ENCODE measurements around the gene MTHFSD.

Gene MTHFSD

DNA sequence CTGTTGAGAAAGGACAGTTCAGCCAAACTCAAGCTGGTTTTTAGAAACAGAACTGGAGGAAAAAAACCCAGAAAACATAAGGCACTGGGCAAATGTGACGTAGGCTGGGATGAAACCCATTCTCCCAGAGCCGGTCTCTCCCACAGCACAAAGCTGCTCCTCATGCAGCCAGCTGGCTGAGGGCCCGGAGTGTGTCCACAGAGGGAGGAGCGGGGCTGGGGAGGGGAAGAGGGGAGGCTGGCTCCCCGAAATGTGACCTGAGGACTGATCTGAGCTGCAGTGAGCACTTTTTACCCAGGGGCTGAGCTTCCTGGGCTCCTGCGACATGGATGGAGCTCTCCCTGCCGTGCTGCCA is 23.9 kb downstream of the MTHFSD start:
- DNase-seq (ENCODE audit: low spot score) = no peak
- TF ChIP-seq CTCF (IDR thresholded peaks at IDR 0.05; ENCODE audit: extremely low read depth, insufficient read depth, missing control alignments) = no peak
- in situ Hi-C loops (cut with MboI; ENCODE audit: low pct_unique_long_range_greater_than_20kb, low sequenced_read_pairs, unreplicated experiment) = no loop called here

- in situ Hi-C loops (cut with MboI; ENCODE audit: low pct_unique_long_range_greater_than_20kb, low sequenced_read_pairs, unreplicated experiment) = no loop called here
- DNase-seq (ENCODE audit: low spot score) = no peak
- no peak for TF ChIP-seq CTCF (IDR thresholded peaks at IDR 0.05; ENCODE audit: extremely low read depth, insufficient read depth, missing control alignments)
Measured at GRCh38 chr16:86530251-86531190, 24.5 kb downstream of the MTHFSD start.

DNA sequence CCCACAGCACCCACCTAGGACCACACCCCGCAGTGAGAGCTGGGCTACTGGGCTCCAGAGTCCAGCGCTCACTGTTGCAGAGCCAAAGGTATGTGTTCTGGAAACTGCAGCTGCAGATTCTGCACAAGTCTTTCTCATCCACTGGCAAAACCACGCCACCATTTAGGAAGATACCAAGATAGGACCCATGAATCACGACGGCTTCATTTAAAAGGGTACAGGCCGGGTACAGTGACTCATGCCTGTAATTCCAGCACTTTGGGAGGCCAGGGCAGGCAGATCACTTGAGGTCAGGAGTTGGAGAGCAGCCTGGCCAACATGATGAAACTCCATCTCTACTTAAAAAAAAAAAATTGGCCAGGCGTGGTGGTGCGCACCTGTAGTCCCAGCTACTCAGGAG is 25.9 kb downstream of the MTHFSD start:
- in situ Hi-C loops (cut with MboI; ENCODE audit: low pct_unique_long_range_greater_than_20kb, low sequenced_read_pairs, unreplicated experiment) = no loop called here
- DNase-seq (ENCODE audit: low spot score) = no peak

GRCh38 chr16:86528061-86528929 is 26.7 kb downstream of the MTHFSD start:
- in situ Hi-C loops (cut with MboI; ENCODE audit: low pct_unique_long_range_greater_than_20kb, low sequenced_read_pairs, unreplicated experiment) = no loop called here
- no peak for DNase-seq (ENCODE audit: low spot score)
- no peak for TF ChIP-seq CTCF (IDR thresholded peaks at IDR 0.05; ENCODE audit: extremely low read depth, insufficient read depth, missing control alignments)

More for the DNA sequence above, 25.9 kb downstream of the MTHFSD start:
- TF ChIP-seq CTCF (IDR thresholded peaks at IDR 0.05; ENCODE audit: extremely low read depth, insufficient read depth, missing control alignments) = no peak

DNA sequence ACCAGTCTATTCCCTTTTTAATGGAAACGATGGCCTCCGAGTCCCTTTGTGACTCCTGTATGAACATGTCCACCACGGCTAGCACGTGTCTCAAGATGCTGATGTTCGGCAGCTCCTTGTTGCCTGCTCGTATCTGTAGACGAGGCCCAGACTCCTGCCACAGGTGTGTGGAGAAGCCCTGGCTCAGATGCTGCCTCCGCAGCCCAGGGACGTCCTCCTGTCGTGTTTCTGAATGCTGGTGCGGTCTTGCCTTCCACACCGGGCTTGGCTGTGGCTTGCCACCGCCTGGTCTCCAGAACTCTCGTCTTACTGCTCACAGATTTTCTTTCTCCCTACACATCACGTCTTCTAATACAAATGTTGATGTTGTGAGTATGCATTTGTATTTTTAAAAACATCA is 27.7 kb downstream of the MTHFSD start:
- in situ Hi-C loops (cut with MboI; ENCODE audit: low pct_unique_long_range_greater_than_20kb, low sequenced_read_pairs, unreplicated experiment) = no loop called here
- DNase-seq (ENCODE audit: low spot score) = no peak
- no peak for TF ChIP-seq CTCF (IDR thresholded peaks at IDR 0.05; ENCODE audit: extremely low read depth, insufficient read depth, missing control alignments)

- TF ChIP-seq CTCF (IDR thresholded peaks at IDR 0.05; ENCODE audit: extremely low read depth, insufficient read depth, missing control alignments) = no peak
- in situ Hi-C loops (cut with MboI; ENCODE audit: low pct_unique_long_range_greater_than_20kb, low sequenced_read_pairs, unreplicated experiment) = no loop called here
Measured at GRCh38 chr16:86525696-86526095, 29.3 kb downstream of the MTHFSD start.

More at GRCh38 chr16:86525696-86526095, 29.3 kb downstream of the MTHFSD start:
- no peak for DNase-seq (ENCODE audit: low spot score)

Measured in GM13977 (cell line).